ENCODE data around the gene SMARCA4.

GRCh38 chr19:10913716-10914340 lies 47.0 kb upstream of the SMARCA4 start:
- no peak for TF ChIP-seq POLR2AphosphoS5 (IDR thresholded peaks at IDR 0.05)
- no peak for TF ChIP-seq POLR2A (IDR thresholded peaks at IDR 0.05; ENCODE audit: low read depth)
- TF ChIP-seq EP300 (IDR thresholded peaks at IDR 0.05), result no peak

Data from esophagus muscularis mucosa (tissue), 3 donors.